ENCODE data around the gene CISTR.

CISTR gene

GRCh38 chr12:53748072-53748840, 3.5 kb downstream of the CISTR start:
- ChIA-PET POLR2A (ENCODE audit: low non-redundant PET) (no interaction called here), CTCF (interaction anchor here (0.7 to 6.5 kb wide), 6 partner anchors 45 to 312 kb away, joined by 3 to 68 read pairs (median 4); no protein-coding TSS in a partner anchor)
- no peak for DNase-seq (ENCODE audit: low spot score)
- no peak overlapping the region for H3K27ac ChIP-seq
- TF ChIP-seq, protein P1, sequence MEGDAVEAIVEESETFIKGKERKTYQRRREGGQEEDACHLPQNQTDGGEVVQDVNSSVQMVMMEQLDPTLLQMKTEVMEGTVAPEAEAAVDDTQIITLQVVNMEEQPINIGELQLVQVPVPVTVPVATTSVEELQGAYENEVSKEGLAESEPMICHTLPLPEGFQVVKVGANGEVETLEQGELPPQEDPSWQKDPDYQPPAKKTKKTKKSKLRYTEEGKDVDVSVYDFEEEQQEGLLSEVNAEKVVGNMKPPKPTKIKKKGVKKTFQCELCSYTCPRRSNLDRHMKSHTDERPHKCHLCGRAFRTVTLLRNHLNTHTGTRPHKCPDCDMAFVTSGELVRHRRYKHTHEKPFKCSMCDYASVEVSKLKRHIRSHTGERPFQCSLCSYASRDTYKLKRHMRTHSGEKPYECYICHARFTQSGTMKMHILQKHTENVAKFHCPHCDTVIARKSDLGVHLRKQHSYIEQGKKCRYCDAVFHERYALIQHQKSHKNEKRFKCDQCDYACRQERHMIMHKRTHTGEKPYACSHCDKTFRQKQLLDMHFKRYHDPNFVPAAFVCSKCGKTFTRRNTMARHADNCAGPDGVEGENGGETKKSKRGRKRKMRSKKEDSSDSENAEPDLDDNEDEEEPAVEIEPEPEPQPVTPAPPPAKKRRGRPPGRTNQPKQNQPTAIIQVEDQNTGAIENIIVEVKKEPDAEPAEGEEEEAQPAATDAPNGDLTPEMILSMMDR (conservative IDR thresholded peaks at IDR 0.05; ENCODE audit: low read depth): no peak

- TF ChIP-seq, protein P1 (conservative IDR thresholded peaks at IDR 0.05; ENCODE audit: low read depth): no peak
- no peak for DNase-seq (ENCODE audit: low spot score)
- POLR2A ChIA-PET (ENCODE audit: low non-redundant PET): no interaction called here
These were observed 4.7 kb downstream of the CISTR start for GRCh38 chr12:53747095-53747494.

DNA sequence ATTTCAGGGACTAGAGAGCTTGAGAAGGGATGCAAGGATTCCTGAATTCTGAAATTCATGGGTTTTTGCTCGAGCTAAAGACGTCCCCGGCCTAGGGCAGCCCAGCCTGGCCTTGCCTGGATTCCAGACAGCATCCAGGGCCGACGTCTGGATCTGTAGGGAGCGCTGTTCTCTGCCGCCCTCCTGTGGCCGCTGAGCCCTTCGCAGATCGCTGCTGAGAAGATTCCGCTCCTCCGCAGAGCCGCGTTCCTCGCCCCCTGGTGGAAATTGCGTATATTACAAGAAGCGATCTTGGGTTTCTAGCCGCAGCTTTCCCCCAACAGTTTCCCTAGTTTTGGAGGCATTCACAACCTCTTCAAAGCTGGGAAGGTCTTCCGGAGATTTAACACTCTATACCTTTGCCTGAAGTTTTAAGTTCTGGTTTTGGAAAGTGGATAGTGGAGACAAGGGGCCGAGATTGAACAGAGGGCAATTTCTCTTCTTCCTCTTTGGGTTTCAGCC, 5.1 kb downstream of the CISTR start:
- peak; percentile 86 for DNase-seq (ENCODE audit: low spot score)
- ChIA-PET POLR2A (ENCODE audit: low non-redundant PET) (no interaction called here), CTCF (interaction anchor here (0.6 to 6.5 kb wide), 52 partner anchors 10 to 1308 kb away, joined by 3 to 68 read pairs (median 5); partner anchors contain the start of genes CALCOCO1, HOXC10, HOXC12 and HOXC6)
- TF ChIP-seq, protein P1 (conservative IDR thresholded peaks at IDR 0.05; ENCODE audit: low read depth): peak; percentile 100
- no peak overlapping the region for H3K27ac ChIP-seq

More at GRCh38 chr12:53747095-53747494, 4.7 kb downstream of the CISTR start:
- CTCF ChIA-PET: interaction anchor here (0.6 to 6.5 kb wide), 41 partner anchors 10 to 1307 kb away, joined by 3 to 68 read pairs (median 5); partner anchors contain the start of genes CALCOCO1, HOXC10, HOXC12 and HOXC6
- H3K27ac ChIP-seq: no peak overlapping the region

DNA sequence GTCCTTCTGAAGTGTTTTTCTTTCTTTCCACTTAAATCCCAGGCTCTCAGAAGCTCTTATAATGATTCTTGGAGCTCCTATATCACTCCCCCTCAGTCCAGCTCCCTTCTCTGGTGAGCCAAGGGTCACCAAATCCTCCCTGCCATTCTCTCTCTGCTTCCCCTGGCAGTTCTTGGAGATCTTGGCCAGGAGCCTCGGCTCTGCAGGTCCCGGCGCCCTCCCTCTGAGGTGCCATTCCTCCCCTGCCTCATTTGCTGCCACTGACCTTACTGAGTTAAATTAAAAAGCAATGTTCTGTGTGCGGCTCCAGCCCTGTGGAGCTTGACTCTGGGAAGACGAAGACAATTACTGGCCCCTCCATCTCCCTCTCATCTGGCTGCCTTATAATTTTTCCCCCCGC, 7.0 kb downstream of the CISTR start:
- no peak for DNase-seq (ENCODE audit: low spot score)
- CTCF ChIA-PET: interaction anchor here (0.7 to 6.5 kb wide), 12 partner anchors 10 to 241 kb away, joined by 3 to 68 read pairs (median 8); partner anchors contain the start of genes ATP5MC2, CALCOCO1 and HOXC10
- TF ChIP-seq, protein P1 (conservative IDR thresholded peaks at IDR 0.05; ENCODE audit: low read depth): no peak
- POLR2A ChIA-PET (ENCODE audit: low non-redundant PET): no interaction called here
- H3K27ac ChIP-seq: no peak overlapping the region

DNA sequence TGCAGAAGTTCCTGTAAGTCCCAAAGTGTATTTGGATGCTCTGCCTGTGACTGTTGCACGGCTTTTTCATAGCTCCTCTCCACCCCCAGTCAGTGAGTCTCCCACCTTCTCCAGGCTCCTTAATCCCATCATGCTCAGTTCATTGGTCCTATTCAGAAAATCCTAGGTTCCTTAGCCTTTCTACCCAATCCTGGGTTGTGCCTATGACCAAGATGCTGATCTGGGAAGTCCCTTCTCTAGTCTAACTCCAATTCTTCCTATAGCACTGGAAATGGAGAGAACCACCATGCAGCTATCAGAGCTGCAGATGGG, 7.7 kb downstream of the CISTR start:
- no peak overlapping the region for H3K27ac ChIP-seq
- TF ChIP-seq, protein P1 (conservative IDR thresholded peaks at IDR 0.05; ENCODE audit: low read depth): no peak
- no peak for DNase-seq (ENCODE audit: low spot score)
- CTCF ChIA-PET: interaction anchor here (0.6 to 6.5 kb wide), 21 partner anchors 9 to 1359 kb away, joined by 3 to 68 read pairs (median 4); partner anchors contain the start of genes ATP5MC2, CALCOCO1 and HOXC10
- POLR2A ChIA-PET (ENCODE audit: low non-redundant PET): no interaction called here

GRCh38 chr12:53743266-53744129, 8.3 kb downstream of the CISTR start:
- CTCF ChIA-PET: interaction anchor here (0.6 to 6.5 kb wide), 26 partner anchors 9 to 1359 kb away, joined by 3 to 68 read pairs (median 4); partner anchors contain the start of genes ATP5MC2, CALCOCO1 and HOXC10
- H3K27ac ChIP-seq: no peak overlapping the region
- TF ChIP-seq, protein P1 (conservative IDR thresholded peaks at IDR 0.05; ENCODE audit: low read depth): peak; percentile 94
- peak; percentile 80 for DNase-seq (ENCODE audit: low spot score)
- POLR2A ChIA-PET (ENCODE audit: low non-redundant PET): no interaction called here

All from RWPE1 (cell line).